ENCODE results near the gene FOLR2.

DNA sequence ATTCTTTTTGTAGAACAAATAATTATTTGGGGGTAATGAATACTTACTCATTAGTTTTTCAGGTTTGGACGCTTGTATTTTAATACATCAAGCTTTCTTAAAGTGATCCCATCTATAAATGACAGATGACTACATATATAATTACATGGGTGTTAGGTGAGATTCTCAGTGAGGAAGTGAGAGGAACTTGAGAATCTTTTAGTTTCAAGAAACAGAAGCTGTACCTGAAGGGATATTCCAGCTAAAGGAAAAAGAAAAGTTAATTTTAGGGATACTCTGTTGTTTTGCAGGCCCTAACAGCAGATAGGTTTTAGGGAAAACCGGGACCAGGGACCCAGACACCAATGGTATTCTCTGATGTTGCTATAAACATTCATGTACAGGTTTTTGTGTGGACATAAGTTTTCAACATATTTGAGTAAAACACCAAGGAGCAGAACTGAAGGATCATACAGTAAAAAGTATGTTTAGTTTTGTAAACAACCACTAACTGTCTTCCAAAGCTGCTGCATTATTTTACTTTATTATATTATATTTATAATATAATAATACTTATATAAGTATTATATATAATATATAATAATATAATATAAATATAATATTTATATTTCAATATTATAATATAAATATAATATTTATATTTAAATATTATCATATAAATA, 51.5 kb downstream of the FOLR2 start:
- TF ChIP-seq, protein P1, sequence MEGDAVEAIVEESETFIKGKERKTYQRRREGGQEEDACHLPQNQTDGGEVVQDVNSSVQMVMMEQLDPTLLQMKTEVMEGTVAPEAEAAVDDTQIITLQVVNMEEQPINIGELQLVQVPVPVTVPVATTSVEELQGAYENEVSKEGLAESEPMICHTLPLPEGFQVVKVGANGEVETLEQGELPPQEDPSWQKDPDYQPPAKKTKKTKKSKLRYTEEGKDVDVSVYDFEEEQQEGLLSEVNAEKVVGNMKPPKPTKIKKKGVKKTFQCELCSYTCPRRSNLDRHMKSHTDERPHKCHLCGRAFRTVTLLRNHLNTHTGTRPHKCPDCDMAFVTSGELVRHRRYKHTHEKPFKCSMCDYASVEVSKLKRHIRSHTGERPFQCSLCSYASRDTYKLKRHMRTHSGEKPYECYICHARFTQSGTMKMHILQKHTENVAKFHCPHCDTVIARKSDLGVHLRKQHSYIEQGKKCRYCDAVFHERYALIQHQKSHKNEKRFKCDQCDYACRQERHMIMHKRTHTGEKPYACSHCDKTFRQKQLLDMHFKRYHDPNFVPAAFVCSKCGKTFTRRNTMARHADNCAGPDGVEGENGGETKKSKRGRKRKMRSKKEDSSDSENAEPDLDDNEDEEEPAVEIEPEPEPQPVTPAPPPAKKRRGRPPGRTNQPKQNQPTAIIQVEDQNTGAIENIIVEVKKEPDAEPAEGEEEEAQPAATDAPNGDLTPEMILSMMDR (conservative IDR thresholded peaks at IDR 0.05; ENCODE audit: low read depth in 2 of 2), result no peak
- TF ChIP-seq EZH2phosphoT487 (IDR thresholded peaks at IDR 0.05; ENCODE audit: unreplicated experiment), result no peak
- TF ChIP-seq CREB1 (CRISPR knock-in tag; IDR thresholded peaks at IDR 0.05; ENCODE audit: low read depth), result no peak
- no peak for TF ChIP-seq POLR2AphosphoS5 (IDR thresholded peaks at IDR 0.05; ENCODE audit: low read depth)
- TF ChIP-seq EZH2 (IDR thresholded peaks at IDR 0.05; ENCODE audit: low read depth, unreplicated experiment), result no peak
- TF ChIP-seq, protein P2, sequence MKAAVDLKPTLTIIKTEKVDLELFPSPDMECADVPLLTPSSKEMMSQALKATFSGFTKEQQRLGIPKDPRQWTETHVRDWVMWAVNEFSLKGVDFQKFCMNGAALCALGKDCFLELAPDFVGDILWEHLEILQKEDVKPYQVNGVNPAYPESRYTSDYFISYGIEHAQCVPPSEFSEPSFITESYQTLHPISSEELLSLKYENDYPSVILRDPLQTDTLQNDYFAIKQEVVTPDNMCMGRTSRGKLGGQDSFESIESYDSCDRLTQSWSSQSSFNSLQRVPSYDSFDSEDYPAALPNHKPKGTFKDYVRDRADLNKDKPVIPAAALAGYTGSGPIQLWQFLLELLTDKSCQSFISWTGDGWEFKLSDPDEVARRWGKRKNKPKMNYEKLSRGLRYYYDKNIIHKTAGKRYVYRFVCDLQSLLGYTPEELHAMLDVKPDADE (IDR thresholded peaks at IDR 0.05), result no peak
- TF ChIP-seq JUNB (IDR thresholded peaks at IDR 0.05; ENCODE audit: unreplicated experiment), result no peak
- TF ChIP-seq, protein P3, sequence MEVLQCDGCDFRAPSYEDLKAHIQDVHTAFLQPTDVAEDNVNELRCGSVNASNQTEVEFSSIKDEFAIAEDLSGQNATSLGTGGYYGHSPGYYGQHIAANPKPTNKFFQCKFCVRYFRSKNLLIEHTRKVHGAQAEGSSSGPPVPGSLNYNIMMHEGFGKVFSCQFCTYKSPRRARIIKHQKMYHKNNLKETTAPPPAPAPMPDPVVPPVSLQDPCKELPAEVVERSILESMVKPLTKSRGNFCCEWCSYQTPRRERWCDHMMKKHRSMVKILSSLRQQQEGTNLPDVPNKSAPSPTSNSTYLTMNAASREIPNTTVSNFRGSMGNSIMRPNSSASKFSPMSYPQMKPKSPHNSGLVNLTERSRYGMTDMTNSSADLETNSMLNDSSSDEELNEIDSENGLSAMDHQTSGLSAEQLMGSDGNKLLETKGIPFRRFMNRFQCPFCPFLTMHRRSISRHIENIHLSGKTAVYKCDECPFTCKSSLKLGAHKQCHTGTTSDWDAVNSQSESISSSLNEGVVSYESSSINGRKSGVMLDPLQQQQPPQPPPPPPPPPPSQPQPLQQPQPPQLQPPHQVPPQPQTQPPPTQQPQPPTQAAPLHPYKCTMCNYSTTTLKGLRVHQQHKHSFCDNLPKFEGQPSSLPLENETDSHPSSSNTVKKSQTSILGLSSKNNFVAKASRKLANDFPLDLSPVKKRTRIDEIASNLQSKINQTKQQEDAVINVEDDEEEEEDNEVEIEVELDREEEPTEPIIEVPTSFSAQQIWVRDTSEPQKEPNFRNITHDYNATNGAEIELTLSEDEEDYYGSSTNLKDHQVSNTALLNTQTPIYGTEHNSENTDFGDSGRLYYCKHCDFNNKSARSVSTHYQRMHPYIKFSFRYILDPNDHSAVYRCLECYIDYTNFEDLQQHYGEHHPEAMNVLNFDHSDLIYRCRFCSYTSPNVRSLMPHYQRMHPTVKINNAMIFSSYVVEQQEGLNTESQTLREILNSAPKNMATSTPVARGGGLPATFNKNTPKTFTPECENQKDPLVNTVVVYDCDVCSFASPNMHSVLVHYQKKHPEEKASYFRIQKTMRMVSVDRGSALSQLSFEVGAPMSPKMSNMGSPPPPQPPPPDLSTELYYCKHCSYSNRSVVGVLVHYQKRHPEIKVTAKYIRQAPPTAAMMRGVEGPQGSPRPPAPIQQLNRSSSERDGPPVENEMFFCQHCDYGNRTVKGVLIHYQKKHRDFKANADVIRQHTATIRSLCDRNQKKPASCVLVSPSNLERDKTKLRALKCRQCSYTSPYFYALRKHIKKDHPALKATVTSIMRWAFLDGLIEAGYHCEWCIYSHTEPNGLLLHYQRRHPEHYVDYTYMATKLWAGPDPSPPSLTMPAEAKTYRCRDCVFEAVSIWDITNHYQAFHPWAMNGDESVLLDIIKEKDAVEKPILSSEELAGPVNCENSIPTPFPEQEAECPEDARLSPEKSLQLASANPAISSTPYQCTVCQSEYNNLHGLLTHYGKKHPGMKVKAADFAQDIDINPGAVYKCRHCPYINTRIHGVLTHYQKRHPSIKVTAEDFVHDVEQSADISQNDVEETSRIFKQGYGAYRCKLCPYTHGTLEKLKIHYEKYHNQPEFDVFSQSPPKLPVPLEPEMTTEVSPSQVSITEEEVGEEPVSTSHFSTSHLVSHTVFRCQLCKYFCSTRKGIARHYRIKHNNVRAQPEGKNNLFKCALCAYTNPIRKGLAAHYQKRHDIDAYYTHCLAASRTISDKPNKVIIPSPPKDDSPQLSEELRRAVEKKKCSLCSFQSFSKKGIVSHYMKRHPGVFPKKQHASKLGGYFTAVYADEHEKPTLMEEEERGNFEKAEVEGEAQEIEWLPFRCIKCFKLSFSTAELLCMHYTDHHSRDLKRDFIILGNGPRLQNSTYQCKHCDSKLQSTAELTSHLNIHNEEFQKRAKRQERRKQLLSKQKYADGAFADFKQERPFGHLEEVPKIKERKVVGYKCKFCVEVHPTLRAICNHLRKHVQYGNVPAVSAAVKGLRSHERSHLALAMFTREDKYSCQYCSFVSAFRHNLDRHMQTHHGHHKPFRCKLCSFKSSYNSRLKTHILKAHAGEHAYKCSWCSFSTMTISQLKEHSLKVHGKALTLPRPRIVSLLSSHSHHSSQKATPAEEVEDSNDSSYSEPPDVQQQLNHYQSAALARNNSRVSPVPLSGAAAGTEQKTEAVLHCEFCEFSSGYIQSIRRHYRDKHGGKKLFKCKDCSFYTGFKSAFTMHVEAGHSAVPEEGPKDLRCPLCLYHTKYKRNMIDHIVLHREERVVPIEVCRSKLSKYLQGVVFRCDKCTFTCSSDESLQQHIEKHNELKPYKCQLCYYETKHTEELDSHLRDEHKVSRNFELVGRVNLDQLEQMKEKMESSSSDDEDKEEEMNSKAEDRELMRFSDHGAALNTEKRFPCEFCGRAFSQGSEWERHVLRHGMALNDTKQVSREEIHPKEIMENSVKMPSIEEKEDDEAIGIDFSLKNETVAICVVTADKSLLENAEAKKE (CRISPR knock-in tag; IDR thresholded peaks at IDR 0.05), result no peak
- TF ChIP-seq, protein P4, sequence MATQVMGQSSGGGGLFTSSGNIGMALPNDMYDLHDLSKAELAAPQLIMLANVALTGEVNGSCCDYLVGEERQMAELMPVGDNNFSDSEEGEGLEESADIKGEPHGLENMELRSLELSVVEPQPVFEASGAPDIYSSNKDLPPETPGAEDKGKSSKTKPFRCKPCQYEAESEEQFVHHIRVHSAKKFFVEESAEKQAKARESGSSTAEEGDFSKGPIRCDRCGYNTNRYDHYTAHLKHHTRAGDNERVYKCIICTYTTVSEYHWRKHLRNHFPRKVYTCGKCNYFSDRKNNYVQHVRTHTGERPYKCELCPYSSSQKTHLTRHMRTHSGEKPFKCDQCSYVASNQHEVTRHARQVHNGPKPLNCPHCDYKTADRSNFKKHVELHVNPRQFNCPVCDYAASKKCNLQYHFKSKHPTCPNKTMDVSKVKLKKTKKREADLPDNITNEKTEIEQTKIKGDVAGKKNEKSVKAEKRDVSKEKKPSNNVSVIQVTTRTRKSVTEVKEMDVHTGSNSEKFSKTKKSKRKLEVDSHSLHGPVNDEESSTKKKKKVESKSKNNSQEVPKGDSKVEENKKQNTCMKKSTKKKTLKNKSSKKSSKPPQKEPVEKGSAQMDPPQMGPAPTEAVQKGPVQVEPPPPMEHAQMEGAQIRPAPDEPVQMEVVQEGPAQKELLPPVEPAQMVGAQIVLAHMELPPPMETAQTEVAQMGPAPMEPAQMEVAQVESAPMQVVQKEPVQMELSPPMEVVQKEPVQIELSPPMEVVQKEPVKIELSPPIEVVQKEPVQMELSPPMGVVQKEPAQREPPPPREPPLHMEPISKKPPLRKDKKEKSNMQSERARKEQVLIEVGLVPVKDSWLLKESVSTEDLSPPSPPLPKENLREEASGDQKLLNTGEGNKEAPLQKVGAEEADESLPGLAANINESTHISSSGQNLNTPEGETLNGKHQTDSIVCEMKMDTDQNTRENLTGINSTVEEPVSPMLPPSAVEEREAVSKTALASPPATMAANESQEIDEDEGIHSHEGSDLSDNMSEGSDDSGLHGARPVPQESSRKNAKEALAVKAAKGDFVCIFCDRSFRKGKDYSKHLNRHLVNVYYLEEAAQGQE (IDR thresholded peaks at IDR 0.05; ENCODE audit: unreplicated experiment), result no peak

Data from GM23338 (cell line).